GM20000 (cell line): ENCODE results near the gene AVPR2.

Experiments used
- DNase-seq: peaks from one replicate; pipeline ENCODE4 v3.0.0; 2012; ENCODE audit warnings: low spot score
- TF ChIP-seq, protein P1 (sequence below): IDR thresholded peaks from 2 replicates; pipeline ENCODE4 v1.5.1; 2012; ENCODE audit warnings: mild to moderate bottlenecking, control low read depth; ENCODE audit errors: extremely low read depth, missing control alignments

The AVPR2 gene

DNA sequence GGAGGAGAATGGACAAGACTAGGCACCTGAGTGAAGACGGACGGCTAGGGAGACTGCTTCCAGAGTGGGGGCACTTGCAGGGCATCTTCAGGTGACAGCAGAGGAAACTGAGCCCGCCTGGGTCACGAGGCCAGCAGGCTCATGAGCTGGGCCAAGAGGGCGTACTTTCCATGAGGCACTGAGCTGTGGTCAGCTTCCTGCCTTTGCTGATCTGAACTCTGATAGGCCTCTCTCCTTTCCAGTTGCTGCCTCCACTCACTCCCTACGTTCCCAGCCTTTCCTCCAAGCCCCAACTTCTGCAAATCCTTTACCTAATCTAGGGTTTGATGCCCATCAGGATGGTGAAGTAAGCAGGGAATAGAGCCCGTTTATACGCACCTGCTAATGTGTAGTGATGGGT is 17.1 kb upstream of the AVPR2 start:
- TF ChIP-seq, protein P1, sequence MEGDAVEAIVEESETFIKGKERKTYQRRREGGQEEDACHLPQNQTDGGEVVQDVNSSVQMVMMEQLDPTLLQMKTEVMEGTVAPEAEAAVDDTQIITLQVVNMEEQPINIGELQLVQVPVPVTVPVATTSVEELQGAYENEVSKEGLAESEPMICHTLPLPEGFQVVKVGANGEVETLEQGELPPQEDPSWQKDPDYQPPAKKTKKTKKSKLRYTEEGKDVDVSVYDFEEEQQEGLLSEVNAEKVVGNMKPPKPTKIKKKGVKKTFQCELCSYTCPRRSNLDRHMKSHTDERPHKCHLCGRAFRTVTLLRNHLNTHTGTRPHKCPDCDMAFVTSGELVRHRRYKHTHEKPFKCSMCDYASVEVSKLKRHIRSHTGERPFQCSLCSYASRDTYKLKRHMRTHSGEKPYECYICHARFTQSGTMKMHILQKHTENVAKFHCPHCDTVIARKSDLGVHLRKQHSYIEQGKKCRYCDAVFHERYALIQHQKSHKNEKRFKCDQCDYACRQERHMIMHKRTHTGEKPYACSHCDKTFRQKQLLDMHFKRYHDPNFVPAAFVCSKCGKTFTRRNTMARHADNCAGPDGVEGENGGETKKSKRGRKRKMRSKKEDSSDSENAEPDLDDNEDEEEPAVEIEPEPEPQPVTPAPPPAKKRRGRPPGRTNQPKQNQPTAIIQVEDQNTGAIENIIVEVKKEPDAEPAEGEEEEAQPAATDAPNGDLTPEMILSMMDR = no peak

DNA sequence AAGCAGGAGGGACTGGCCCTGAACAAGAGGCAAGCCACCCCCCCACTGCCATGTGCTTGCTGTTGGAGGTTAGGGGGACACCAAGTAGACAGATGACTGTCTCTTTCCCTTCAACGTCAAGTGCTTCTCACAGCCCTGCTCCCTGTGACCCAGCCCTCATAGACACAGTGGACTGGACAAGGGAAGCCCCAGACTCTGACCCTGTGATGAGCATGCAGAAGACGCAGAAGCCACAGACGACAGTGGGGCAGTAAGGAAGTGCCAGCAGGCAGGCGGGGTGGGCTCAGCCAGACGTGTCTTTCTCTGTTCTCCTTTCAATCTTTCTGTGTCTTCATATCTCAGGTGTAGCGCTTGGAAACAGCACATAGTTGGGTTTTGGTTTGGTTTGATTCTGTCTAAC is 16.1 kb upstream of the AVPR2 start:
- TF ChIP-seq, protein P1 = no peak
- no peak for DNase-seq

More for the DNA sequence above, 17.1 kb upstream of the AVPR2 start:
- DNase-seq = no peak

DNA sequence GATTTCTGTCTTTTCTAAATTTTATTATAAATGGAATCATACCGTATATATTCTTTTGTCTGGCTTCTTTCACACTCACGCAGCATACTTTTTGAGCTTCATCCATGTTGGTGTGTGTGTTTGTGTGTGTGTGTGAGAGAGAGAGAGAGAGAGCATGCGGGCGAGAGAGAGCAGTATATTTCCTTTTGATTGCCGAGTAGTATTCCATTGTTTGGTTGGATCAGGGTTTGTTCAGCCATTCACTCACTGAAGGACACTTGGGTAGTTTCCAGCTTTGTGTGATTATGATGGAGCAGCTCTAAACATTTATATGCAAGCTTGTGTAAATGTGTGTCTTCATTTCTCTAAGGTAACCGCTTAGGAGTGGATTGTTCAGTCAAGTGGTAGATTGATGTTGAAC is 15.3 kb upstream of the AVPR2 start:
- DNase-seq = no peak
- TF ChIP-seq, protein P1 = no peak

DNA sequence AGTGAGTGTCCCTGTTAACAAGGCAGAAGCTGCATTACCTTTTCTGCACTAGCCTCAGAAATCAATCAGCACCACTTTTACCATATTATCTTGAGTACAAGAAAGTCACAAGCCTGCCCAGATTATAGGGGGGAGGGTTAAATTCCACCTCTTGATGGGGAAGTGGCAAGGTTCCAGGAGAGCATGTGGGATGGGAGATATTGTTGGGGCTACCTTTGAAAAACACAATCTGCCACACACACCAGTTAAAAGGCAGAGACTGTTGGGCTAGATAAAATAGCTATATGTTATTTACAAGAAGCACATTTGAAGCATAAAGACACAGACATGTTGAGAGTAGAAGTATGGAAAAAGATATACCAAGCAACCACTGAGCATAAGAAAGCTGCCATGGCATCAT is 6.6 kb upstream of the AVPR2 start:
- TF ChIP-seq, protein P1 = no peak

DNA sequence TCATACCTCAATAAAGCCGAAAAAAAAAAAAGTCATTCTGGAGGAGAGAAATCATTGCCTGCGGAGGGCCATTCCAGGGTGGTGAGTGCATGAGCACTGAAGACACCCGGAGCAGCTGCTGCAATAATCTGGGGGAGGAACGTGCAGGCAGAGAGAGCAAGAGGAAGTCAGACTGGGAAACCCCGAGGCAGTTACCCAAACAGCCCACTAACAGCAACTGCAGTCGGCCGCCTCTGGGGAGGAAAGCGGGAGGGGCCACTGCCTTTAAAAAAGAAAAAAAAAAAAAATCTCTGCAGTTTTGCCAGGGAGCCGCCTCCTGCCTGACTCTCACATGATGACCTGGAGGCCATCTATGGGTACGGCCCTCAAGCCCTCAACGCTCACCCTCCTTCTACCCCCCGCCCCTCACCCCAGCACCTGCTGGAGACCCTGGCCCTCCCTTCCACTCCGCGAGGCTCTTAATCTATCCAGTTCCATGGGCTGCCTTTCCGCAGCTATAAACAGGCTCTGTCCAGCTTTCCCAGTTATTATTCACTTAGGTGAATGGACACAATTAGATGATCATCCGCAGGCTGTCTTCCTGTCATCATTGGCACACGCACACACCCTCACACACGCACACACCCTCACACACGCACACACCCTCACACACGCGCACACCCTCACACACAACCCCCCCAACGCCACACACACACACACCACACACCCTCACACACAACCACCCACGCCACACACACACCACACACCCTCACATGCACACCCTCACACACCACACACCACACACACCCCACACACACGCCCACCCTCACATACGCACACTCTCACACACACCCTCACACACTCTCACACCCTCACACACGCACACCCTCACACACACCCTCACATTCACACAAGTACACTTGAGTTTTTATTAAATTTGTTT is 3.4 kb upstream of the AVPR2 start:
- TF ChIP-seq, protein P1 = no peak
- DNase-seq = peak; percentile 86

More for the DNA sequence above, 6.6 kb upstream of the AVPR2 start:
- DNase-seq = no peak

DNA sequence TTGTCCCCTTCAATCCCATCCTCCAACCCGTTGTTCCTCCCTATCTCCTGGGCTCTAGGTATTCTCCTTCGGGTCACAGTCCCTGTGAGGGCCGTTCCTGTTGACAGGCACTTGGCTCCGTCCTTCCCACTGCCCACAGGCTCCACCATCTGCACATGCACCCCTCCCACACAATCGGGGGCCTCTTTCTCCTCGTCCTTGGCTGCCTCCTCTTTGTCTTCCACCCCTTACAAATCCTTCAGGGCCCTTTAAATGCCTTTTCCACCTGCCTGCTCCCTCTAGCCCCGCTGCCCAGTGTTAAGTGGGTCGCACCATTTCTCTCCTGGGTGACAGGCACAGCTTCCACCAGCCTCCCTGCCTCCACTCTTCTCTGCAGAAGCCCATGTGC is 2.7 kb upstream of the AVPR2 start:
- DNase-seq = no peak

DNA sequence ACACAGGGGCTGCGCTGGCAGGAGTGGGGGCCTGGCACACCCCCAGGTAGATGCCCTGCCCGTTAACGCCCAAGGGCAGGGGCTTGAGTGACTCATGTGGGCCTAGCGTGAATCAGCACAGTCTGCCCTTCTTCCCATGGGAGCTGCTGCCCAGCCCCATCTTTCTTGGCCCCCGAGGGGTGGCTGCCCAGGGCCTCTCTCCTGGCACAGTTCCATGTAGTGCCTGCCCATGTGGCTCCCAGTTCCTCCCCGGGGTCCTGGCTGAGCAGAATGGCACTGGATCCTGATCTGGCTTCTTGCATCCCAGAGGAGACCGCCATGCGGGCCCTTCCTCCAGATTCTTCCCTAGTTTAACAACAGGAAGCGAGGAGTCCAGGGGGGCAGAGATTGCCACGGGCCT is 2.1 kb upstream of the AVPR2 start:
- no peak for DNase-seq
- TF ChIP-seq, protein P1 = no peak

More for the DNA sequence above, 2.7 kb upstream of the AVPR2 start:
- TF ChIP-seq, protein P1 = no peak
